Stimulated activated CD4-positive, alpha-beta T cell treated with anti-CD3 and anti-CD28 coated beads, Interleukin-2, amount 100 ng/mL, for 4 hours (primary cell): ENCODE data around the gene SLC47A2.

Experiments used
- DNase-seq: peaks from one replicate; pipeline ENCODE4 v3.0.0-alpha.2; 2020; ENCODE audit warnings: low read depth

SLC47A2 gene

GRCh38 chr17:19642373-19642893 lies 74.0 kb downstream of the SLC47A2 start:
- DNase-seq: no peak

GRCh38 chr17:19641687-19642372 lies 74.6 kb downstream of the SLC47A2 start:
- no peak for DNase-seq

- DNase-seq: no peak
Measured at GRCh38 chr17:19631905-19632304, 84.5 kb downstream of the SLC47A2 start.

GRCh38 chr17:19630661-19631060 lies 85.7 kb downstream of the SLC47A2 start:
- no peak for DNase-seq

- no peak for DNase-seq
Measured at GRCh38 chr17:19630035-19630434, 86.3 kb downstream of the SLC47A2 start.

GRCh38 chr17:19629449-19629848 lies 86.9 kb downstream of the SLC47A2 start:
- no peak for DNase-seq
